Type B pancreatic cell (in vitro differentiated cells): ENCODE measurements around the gene AFAP1. TPM values are rescaled to one million over a fixed set of nuclear protein-coding genes. Genes with fewer than 3 reads are reported as not detected.

Experiments used
- DNase-seq: peaks from one replicate; pipeline ENCODE4 v3.0.0; 2021; ENCODE audit warnings: mixed read lengths; ENCODE audit not compliant: unreplicated experiment; ENCODE audit errors: extremely low spot score
- H3K27ac Mint-ChIP-seq: 2 replicates; pipeline ENCODE4 v1.8.0; 2021; ENCODE audit warnings: mild to moderate bottlenecking, mixed read lengths
- H3K27me3 Mint-ChIP-seq: 2 replicates; pipeline ENCODE4 v1.8.0; 2021; ENCODE audit warnings: mixed read lengths
- H3K36me3 Mint-ChIP-seq: 2 replicates; pipeline ENCODE4 v1.8.0; 2021; ENCODE audit warnings: mixed read lengths
- H3K4me1 Mint-ChIP-seq: one replicate; pipeline ENCODE4 v1.8.0; 2021; ENCODE audit warnings: mixed read lengths; ENCODE audit not compliant: unreplicated experiment
- H3K4me3 Mint-ChIP-seq: 2 replicates; pipeline ENCODE4 v1.8.0; 2021; ENCODE audit warnings: mild to moderate bottlenecking, mixed read lengths
- H3K9me3 Mint-ChIP-seq: 2 replicates; pipeline ENCODE4 v1.8.0; 2021; ENCODE audit warnings: mixed read lengths
- total RNA-seq: library from RNA; stranded (reverse); gene quantifications from 2 replicates; pipeline ENCODE4 v1.2.1, GENCODE V29; 2021; ENCODE audit warnings: low replicate concordance
- TF ChIP-seq, protein P1 (sequence below): fragments of 200-600 bp; sonication (generic); conservative IDR thresholded peaks from 2 replicates; pipeline ENCODE4 v1.5.0; 2021; ENCODE audit warnings: antibody characterized with exemption, mild to moderate bottlenecking

AFAP1 gene
- total RNA-seq, 1 donor from 2014 or later, result 36.6 TPM

DNA sequence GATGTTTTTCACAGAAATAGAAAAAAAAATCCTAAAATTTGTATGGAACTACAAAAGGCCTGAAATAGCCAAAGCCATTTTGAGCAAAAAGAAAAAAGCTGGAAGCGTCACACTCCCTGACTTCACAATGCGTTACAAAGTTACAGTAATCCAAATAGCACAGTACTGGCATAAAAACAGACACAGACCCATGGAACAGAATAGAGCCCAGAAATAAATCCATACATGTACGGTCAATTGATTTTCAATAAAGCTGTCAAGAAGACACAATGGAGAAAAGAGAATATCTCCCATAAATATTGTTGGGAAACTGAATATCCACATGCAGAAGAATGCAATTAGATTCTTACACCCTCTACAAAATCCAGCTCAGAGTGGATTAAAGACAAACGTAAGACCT lies 208.2 kb downstream of the AFAP1 start:
- Mint-ChIP-seq H3K27me3 (no peaks in the 10 kb centered on the region), H3K36me3 (no peaks in the 10 kb centered on the region), H3K4me3 (no peak overlapping the region), H3K4me1 (no peaks in the 10 kb centered on the region), H3K9me3 (no peaks in the 10 kb centered on the region), H3K27ac (no peak overlapping the region)
- TF ChIP-seq, protein P1, sequence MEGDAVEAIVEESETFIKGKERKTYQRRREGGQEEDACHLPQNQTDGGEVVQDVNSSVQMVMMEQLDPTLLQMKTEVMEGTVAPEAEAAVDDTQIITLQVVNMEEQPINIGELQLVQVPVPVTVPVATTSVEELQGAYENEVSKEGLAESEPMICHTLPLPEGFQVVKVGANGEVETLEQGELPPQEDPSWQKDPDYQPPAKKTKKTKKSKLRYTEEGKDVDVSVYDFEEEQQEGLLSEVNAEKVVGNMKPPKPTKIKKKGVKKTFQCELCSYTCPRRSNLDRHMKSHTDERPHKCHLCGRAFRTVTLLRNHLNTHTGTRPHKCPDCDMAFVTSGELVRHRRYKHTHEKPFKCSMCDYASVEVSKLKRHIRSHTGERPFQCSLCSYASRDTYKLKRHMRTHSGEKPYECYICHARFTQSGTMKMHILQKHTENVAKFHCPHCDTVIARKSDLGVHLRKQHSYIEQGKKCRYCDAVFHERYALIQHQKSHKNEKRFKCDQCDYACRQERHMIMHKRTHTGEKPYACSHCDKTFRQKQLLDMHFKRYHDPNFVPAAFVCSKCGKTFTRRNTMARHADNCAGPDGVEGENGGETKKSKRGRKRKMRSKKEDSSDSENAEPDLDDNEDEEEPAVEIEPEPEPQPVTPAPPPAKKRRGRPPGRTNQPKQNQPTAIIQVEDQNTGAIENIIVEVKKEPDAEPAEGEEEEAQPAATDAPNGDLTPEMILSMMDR, result no peak
- no peak for DNase-seq

DNA sequence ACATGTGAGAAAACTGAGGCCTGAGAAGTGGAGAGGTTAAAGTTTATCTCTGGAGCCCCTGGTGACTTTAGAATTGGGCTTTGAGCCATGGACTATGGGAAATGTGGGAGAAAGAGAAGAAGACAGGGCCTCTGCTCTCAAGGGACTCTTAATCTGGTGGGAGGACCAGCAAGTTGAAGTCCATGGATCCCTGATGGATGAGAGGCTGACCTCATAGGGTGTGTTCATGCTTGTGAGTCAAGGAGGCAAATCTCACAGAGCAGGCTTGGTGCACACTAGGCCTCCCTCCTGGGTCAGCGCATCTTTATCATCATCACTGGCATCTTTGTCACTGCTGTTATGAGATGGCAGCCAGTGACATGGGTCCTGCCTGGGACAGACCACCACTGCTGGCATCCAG lies 211.9 kb downstream of the AFAP1 start:
- no peaks in the 10 kb centered on the region for H3K4me1 Mint-ChIP-seq
- no peaks in the 10 kb centered on the region for H3K36me3 Mint-ChIP-seq
- no peak for DNase-seq
- H3K27ac Mint-ChIP-seq, result no peak overlapping the region
- H3K27me3 Mint-ChIP-seq, result no peaks in the 10 kb centered on the region
- no peaks in the 10 kb centered on the region for H3K9me3 Mint-ChIP-seq
- H3K4me3 Mint-ChIP-seq, result no peak overlapping the region
- TF ChIP-seq, protein P1, result no peak

DNA sequence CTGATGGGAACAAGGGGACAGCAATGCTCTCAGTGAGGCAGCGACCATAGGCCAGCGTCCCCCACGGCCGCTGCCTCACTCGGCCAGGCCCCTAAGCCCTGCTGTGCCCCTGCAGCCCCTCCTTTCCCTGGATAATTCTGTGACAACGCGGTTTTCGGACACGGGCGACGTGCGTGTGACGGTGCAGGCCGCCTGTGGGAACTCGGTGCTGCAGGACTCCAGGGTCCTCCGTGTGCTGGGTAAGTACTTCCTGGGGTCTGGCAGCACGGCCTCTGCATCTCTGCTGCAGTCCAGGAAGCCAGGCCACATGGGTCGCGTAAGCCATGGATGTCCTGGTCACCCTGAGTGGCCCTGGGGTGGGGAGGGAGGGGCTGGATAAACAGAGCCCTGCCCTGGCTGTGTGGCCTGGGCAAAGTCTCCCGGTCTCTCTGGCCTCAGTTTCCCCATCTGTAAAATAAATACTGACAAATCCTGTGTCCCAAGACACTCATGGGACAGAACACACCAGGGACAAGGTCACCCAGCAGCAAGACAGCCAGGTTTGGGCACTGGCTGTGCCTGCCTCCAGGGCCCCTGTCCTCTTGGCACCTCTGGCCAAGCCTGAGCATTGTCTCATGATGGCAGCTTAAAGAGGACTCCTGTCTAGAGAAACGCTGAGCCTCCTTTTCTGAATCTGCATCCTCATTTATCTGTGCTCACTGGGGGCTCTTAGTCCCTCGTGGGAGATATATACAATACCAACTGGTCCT lies 212.8 kb downstream of the AFAP1 start:
- H3K9me3 Mint-ChIP-seq, result no peaks in the 10 kb centered on the region
- no peaks in the 10 kb centered on the region for H3K27me3 Mint-ChIP-seq
- no peak overlapping the region for H3K27ac Mint-ChIP-seq
- no peak for DNase-seq
- H3K4me1 Mint-ChIP-seq, result no peaks in the 10 kb centered on the region
- TF ChIP-seq, protein P1, result no peak
- H3K36me3 Mint-ChIP-seq, result no peaks in the 10 kb centered on the region
- H3K4me3 Mint-ChIP-seq, result no peak overlapping the region

DNA sequence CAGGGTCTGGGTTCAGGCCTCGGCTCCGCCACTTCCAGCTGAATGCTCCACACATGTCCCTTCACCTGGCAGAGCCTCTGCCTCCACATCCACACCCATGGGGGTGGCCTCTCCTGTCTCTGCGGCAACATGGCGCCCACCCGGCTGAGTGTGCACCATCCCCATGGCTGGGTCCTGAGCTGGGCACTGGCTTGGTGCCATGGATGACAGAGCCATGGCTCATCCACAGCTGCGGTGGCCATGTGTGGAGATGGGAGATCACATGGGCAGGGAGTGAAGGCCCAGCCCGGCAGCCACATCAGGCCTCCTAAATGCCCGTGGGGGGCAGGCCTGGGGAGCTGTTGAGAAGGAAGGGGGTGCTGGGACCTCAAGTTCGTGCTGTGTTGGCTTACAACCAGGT lies 213.7 kb downstream of the AFAP1 start:
- no peak overlapping the region for H3K27ac Mint-ChIP-seq
- TF ChIP-seq, protein P1, result no peak
- no peaks in the 10 kb centered on the region for H3K4me1 Mint-ChIP-seq
- H3K27me3 Mint-ChIP-seq, result no peaks in the 10 kb centered on the region
- H3K36me3 Mint-ChIP-seq, result no peaks in the 10 kb centered on the region
- no peaks in the 10 kb centered on the region for H3K9me3 Mint-ChIP-seq
- no peak overlapping the region for H3K4me3 Mint-ChIP-seq
- DNase-seq, result no peak

DNA sequence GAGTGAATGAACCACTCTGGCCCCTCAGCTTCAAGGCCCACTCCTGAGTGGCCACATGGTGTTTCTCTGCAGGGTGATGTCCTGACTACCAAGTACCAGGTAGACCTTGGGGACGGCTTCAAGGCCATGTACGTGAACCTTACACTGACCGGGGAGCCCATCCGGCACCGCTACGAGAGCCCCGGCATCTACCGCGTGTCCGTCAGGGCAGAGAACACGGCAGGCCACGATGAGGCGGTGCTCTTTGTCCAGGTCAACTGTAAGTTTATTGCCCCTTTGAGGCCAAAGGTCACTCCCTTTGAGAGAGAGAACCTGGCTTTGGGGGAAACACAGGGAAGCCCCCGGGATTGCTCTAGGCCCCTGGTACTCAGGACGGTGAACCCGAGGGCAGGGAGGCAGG lies 216.0 kb downstream of the AFAP1 start:
- Mint-ChIP-seq H3K36me3 (no peaks in the 10 kb centered on the region), H3K4me1 (peaks cover 3% of the 10 kb centered on the region), H3K27ac (no peak overlapping the region), H3K9me3 (no peaks in the 10 kb centered on the region), H3K27me3 (peaks cover 12% of the 10 kb centered on the region), H3K4me3 (no peak overlapping the region)
- no peak for DNase-seq
- TF ChIP-seq, protein P1, result no peak
